HEK293 (cell line): ENCODE measurements around the gene LMOD1.

Experiments
- CTCF ChIA-PET: fragments of 350-600 bp; formaldehyde crosslinking; extraction: SDS; loops from one replicate; lab custom pipeline; 2021; ENCODE audit warnings: antibody characterized with exemption; lab: Yijun Ruan, JAX
- POLR2A ChIA-PET: fragments of 300-600 bp; formaldehyde crosslinking; extraction: SDS; loops from one replicate; lab custom pipeline; 2020; ENCODE audit warnings: antibody characterized with exemption, inconsistent platforms; lab: Yijun Ruan, JAX
- H3K27ac ChIP-seq: fragments of 200-500 bp; sonication (Bioruptor generic); 2 replicates; pipeline ENCODE4 v1.5.1; 2014; ENCODE audit warnings: low read depth, low read length, control low read depth, inconsistent platforms; ENCODE audit errors: extremely low read depth
- H3K36me3 ChIP-seq, 2 experiments: fragments of 200-500 bp in 1 of 2; sonication (Bioruptor generic) in 1 of 2; 1 replicate in 1 of 2; 2 replicates in 1 of 2; pipeline ENCODE4 v1.5.1; 2014 to 2017; ENCODE audit warnings: inconsistent platforms in 2 of 2, low read length in 2 of 2; ENCODE audit not compliant: control insufficient read depth in 2 of 2, insufficient read depth in 1 of 2
- H3K4me1 ChIP-seq: fragments of 200-500 bp; sonication (Bioruptor generic); 2 replicates; pipeline ENCODE4 v1.5.1; 2014; ENCODE audit warnings: mild to moderate bottlenecking, low read length, inconsistent platforms; ENCODE audit not compliant: control insufficient read depth, insufficient read depth
- H3K4me3 ChIP-seq: 2 replicates; pipeline ENCODE4 v1.5.1; 2011; ENCODE audit warnings: low read depth, mild to moderate bottlenecking, control low read depth, low read length, moderate library complexity
- H3K9me3 ChIP-seq: fragments of 200-500 bp; sonication (Bioruptor generic); 2 replicates; pipeline ENCODE4 v1.5.1; 2014; ENCODE audit warnings: low read depth, low read length, inconsistent platforms; ENCODE audit not compliant: control insufficient read depth, insufficient read depth
- KLF17 ChIP-seq: fragments of 450-650 bp; formaldehyde crosslinking; IDR thresholded peaks from 2 replicates; pipeline ENCODE4 v1.5.1; 2016; ENCODE audit warnings: missing biosample characterization, missing genetic modification characterization
- MEIS1 ChIP-seq: sonication (generic); formaldehyde crosslinking; IDR thresholded peaks from 2 replicates; pipeline ENCODE4 v1.8.1; 2022; ENCODE audit warnings: missing genetic modification reagents, mild to moderate bottlenecking, borderline replicate concordance
- ZBTB10 ChIP-seq: fragments of 450-650 bp; formaldehyde crosslinking; IDR thresholded peaks from 2 replicates; pipeline ENCODE4 v1.5.1; 2016; ENCODE audit warnings: missing biosample characterization, missing genetic modification characterization
- ZNF138 ChIP-seq: fragments of 450-650 bp; formaldehyde crosslinking; IDR thresholded peaks from 2 replicates; pipeline ENCODE4 v1.5.1; 2016; ENCODE audit warnings: missing biosample characterization, missing genetic modification characterization, borderline replicate concordance
- ZNF239 ChIP-seq: fragments of 450-650 bp; formaldehyde crosslinking; IDR thresholded peaks from 2 replicates; pipeline ENCODE4 v1.5.1; 2016; ENCODE audit warnings: missing biosample characterization, missing genetic modification characterization
- ZNF274 ChIP-seq, 2 experiments: fragments of 200-500 bp in 1 of 2; fragments of 450-650 bp in 1 of 2; sonication (Bioruptor generic) in 1 of 2; formaldehyde crosslinking in 1 of 2; IDR thresholded peaks; 2 replicates each; pipeline versions ENCODE4 v1.5.1 to v1.6.1; 2014 to 2016; ENCODE audit warnings: borderline replicate concordance in 1 of 2, inconsistent platforms in 1 of 2, low read length in 1 of 2, missing biosample characterization in 1 of 2, missing genetic modification characterization in 1 of 2
- ZNF311 ChIP-seq: fragments of 450-650 bp; formaldehyde crosslinking; IDR thresholded peaks from 2 replicates; pipeline ENCODE4 v1.5.1; 2017; ENCODE audit warnings: missing biosample characterization, missing genetic modification characterization, borderline replicate concordance
- ZNF398 ChIP-seq: fragments of 450-650 bp; formaldehyde crosslinking; IDR thresholded peaks from 2 replicates; pipeline ENCODE4 v1.5.1; 2017; ENCODE audit warnings: missing biosample characterization, missing genetic modification characterization
- ZNF600 ChIP-seq: fragments of 450-650 bp; formaldehyde crosslinking; IDR thresholded peaks from 2 replicates; pipeline ENCODE4 v1.5.1; 2016; ENCODE audit warnings: missing biosample characterization, missing genetic modification characterization
- ZNF610 ChIP-seq: fragments of 450-650 bp; formaldehyde crosslinking; IDR thresholded peaks from 2 replicates; pipeline ENCODE4 v1.5.1; 2016; ENCODE audit warnings: missing biosample characterization, missing genetic modification characterization, borderline replicate concordance
- ZNF639 ChIP-seq: fragments of 450-650 bp; formaldehyde crosslinking; IDR thresholded peaks from 2 replicates; pipeline ENCODE4 v1.5.1; 2016; ENCODE audit warnings: missing biosample characterization, missing genetic modification characterization
- ZNF704 ChIP-seq: fragments of 450-650 bp; formaldehyde crosslinking; IDR thresholded peaks from 2 replicates; pipeline ENCODE4 v1.5.1; 2016; ENCODE audit warnings: missing biosample characterization, missing genetic modification characterization

The LMOD1 gene

GRCh38 chr1:201906336-201906735 lies 40.0 kb downstream of the LMOD1 start:
- Histone ChIP-seq H3K36me3 (no peaks in the 10 kb centered on the region), H3K27ac (no peak overlapping the region), H3K9me3 (no peaks in the 10 kb centered on the region), H3K4me1 (no peaks in the 10 kb centered on the region), H3K4me3 (no peak overlapping the region)
- 0 out of 2 replicates have a peak, but pooled peaks have one; percentile 18 for TF ChIP-seq KLF17 (tag by site-specific recombination)
- no peak for TF ChIP-seq ZNF138 (tag by site-specific recombination)
- ChIA-PET CTCF (interaction anchor here (0.9 to 7.4 kb wide), 2 partner anchors 10 to 27 kb away, joined by 3 to 73 read pairs; no protein-coding TSS in a partner anchor), POLR2A (no interaction called here)

GRCh38 chr1:201905234-201905890 lies 41.0 kb downstream of the LMOD1 start:
- no peaks in the 10 kb centered on the region for H3K36me3 ChIP-seq
- TF ChIP-seq MEIS1 (no peak), ZNF610 (no peak), ZNF274 (IDR thresholded peaks at IDR 0.05; ENCODE audit: low read length) (no peak), ZNF274 (tag by site-specific recombination; IDR thresholded peaks at IDR 0.05; ENCODE audit: borderline replicate concordance) (no peak), ZNF600 (tag by site-specific recombination) (no peak), ZNF398 (tag by site-specific recombination) (no peak), ZNF639 (no peak), ZNF239 (tag by site-specific recombination) (no peak), ZNF704 (no peak), ZBTB10 (tag by site-specific recombination) (no peak), ZNF311 (tag by site-specific recombination) (no peak)
- TF ChIP-seq, all 188 proteins: peak for 0
- CTCF ChIA-PET, result interaction anchor here (0.5 to 7.4 kb wide), 4 partner anchors 9 to 1362 kb away, joined by 3 to 73 read pairs (median 4); no protein-coding TSS in a partner anchor
- Histone ChIP-seq H3K4me1 (no peaks in the 10 kb centered on the region), H3K27ac (no peak overlapping the region), H3K4me3 (no peak overlapping the region), H3K9me3 (no peaks in the 10 kb centered on the region)
- POLR2A ChIA-PET, result no interaction called here
